ENCODE results near the gene INPP4A.

GRCh38 chr2:98543842-98544241 lies 99.2 kb downstream of the INPP4A start:
- TF ChIP-seq CREB3 (CRISPR knock-in tag; IDR thresholded peaks at IDR 0.05): no peak
- TF ChIP-seq CTCF (CRISPR knock-in tag; IDR thresholded peaks at IDR 0.05): no peak
